Endothelial cell (in vitro differentiated cells): Measurements from ENCODE around the gene ALKBH4. TPM values are rescaled to one million over a fixed set of nuclear protein-coding genes. Genes with fewer than 3 reads are reported as not detected.
"Not testable (repeated sequence)": the region's sequence is repeated elsewhere in the genome, so short reads cannot be mapped to it uniquely, and the experiment has no call there.

Experiments used
- DNase-seq: peaks from one replicate; pipeline ENCODE4 v3.0.0; 2021; ENCODE audit warnings: low spot score
- H3K27ac Mint-ChIP-seq: one replicate; pipeline ENCODE4 v1.8.0; 2021; ENCODE audit warnings: mixed read lengths, inconsistent platforms; ENCODE audit not compliant: unreplicated experiment
- H3K27me3 Mint-ChIP-seq: one replicate; pipeline ENCODE4 v1.8.0; 2021; ENCODE audit warnings: mild to moderate bottlenecking, moderate library complexity, mixed read lengths, inconsistent platforms; ENCODE audit not compliant: unreplicated experiment
- H3K36me3 Mint-ChIP-seq: one replicate; pipeline ENCODE4 v1.8.0; 2021; ENCODE audit warnings: mild to moderate bottlenecking, low read depth, mixed read lengths, inconsistent platforms; ENCODE audit not compliant: unreplicated experiment
- H3K4me1 Mint-ChIP-seq: one replicate; pipeline ENCODE4 v1.8.0; 2021; ENCODE audit warnings: mild to moderate bottlenecking, mixed read lengths, inconsistent platforms; ENCODE audit not compliant: unreplicated experiment
- H3K4me3 Mint-ChIP-seq: one replicate; pipeline ENCODE4 v1.8.0; 2021; ENCODE audit warnings: mild to moderate bottlenecking, mixed read lengths, inconsistent platforms; ENCODE audit not compliant: unreplicated experiment
- H3K9me3 Mint-ChIP-seq: one replicate; pipeline ENCODE4 v1.8.0; 2021; ENCODE audit warnings: mixed read lengths, inconsistent platforms; ENCODE audit not compliant: unreplicated experiment
- total RNA-seq: library from RNA; stranded (reverse); fragmentation: NEBNext Ultra II Directional; extraction: Animal tissue kit (Norgen Biotek cat#: 25700); gene quantifications from one replicate; pipeline ENCODE4 v1.2.1, GENCODE V29; 2021; ENCODE audit not compliant: unreplicated experiment
- TF ChIP-seq, protein P1 (sequence below): fragments of 200-600 bp; sonication (generic); IDR thresholded peaks from one replicate; pipeline ENCODE4 v1.5.0; 2021; ENCODE audit warnings: antibody characterized with exemption; ENCODE audit not compliant: unreplicated experiment

ALKBH4 gene
- total RNA-seq, 1 donor from 2014 or later, result 11.5 TPM

DNA sequence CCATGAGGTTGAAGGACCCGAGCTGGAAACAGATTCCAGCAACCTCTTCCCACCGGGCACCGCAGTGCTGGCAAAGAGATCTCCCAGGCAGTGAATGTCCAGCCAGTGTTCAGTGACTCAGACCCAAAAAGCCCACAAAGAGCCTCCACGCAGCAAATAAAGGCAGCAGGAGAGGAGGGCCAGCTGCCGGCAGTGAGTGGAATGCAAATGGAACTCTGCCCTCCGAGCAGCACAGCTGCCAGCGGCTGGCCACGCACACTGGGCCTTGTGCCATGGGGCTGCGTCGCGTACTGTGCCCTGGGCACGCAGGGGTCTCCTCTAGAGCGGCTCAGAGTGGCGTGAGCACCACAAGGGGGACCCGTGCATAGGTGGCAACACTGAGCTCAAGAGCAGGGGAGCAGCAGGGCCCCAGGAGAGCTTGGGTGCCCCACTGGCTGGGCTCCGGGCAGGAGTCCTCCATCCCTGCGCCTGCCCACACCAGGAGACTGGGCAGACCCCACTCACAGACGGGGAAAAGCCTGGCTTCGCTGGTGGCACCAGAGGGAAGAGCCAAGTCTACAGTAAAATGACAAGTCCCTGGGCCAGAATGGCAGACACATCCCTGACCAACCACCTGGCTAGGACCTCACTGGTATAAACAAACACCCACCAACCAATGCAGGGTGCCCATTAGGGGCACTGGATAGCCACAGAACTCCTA, 10.2 kb upstream of the ALKBH4 start:
- not testable (repeated sequence) for H3K27ac Mint-ChIP-seq, H3K9me3 Mint-ChIP-seq, H3K4me1 Mint-ChIP-seq, H3K4me3 Mint-ChIP-seq, DNase-seq, H3K27me3 Mint-ChIP-seq, H3K36me3 Mint-ChIP-seq

DNA sequence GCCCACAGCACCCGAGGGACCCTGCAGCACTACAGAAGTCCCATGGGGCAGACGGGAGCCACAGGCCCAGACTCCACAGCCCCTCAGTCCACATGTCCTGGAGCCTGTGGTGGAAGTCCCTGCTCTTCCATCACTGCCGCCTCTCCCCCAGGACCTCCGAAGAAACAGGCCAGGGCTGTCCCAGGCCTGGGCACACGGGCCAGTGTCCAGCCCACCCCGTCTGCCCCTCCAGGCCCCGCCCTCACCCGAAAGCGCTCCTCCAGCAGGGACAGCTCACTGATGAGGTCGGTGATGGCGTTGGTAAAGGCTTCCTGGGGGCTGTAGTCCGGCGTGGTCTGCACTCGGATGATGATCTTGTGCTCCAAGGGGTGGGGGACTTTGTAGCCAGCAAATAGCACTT, 9.5 kb upstream of the ALKBH4 start:
- not testable (repeated sequence) for H3K4me1 Mint-ChIP-seq, H3K36me3 Mint-ChIP-seq, H3K9me3 Mint-ChIP-seq, H3K4me3 Mint-ChIP-seq, H3K27ac Mint-ChIP-seq, H3K27me3 Mint-ChIP-seq
- DNase-seq, result peak; percentile 2

DNA sequence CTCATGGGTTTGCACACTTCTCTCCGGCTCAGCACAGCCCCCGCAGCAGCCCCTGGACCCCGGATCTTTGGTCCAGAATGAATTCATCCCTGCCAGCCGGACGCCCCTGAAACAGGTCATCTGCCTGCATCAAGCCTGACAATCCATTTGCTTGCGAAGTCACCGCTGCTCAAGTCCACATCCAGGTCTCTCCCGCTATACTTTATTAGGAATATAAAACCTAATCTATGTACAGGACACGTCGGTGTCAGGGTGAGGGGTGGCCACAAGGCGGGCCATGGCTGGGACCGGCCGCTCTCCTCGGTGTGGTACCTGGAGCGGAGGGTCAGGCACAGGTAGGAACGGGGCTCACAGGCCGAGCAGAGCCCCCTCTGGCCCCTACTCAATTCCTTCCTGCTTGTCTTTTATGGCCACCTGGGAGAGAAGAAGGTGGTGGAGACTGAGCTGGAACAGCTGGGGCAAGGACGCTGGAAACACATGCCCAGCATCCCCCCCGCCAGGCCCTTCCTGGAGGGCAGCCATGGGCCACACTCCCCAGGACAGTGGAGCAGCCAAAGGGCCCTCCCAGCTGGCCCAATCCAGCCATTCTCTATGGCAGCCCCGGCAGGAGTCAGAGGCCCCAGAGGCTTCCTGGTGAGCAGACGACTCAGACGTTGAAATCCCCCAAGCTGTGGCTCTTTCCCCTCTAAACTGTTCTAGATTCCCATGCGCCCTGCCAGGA, 8.8 kb upstream of the ALKBH4 start:
- TF ChIP-seq, protein P1, sequence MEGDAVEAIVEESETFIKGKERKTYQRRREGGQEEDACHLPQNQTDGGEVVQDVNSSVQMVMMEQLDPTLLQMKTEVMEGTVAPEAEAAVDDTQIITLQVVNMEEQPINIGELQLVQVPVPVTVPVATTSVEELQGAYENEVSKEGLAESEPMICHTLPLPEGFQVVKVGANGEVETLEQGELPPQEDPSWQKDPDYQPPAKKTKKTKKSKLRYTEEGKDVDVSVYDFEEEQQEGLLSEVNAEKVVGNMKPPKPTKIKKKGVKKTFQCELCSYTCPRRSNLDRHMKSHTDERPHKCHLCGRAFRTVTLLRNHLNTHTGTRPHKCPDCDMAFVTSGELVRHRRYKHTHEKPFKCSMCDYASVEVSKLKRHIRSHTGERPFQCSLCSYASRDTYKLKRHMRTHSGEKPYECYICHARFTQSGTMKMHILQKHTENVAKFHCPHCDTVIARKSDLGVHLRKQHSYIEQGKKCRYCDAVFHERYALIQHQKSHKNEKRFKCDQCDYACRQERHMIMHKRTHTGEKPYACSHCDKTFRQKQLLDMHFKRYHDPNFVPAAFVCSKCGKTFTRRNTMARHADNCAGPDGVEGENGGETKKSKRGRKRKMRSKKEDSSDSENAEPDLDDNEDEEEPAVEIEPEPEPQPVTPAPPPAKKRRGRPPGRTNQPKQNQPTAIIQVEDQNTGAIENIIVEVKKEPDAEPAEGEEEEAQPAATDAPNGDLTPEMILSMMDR, result no peak
- peaks cover 9% of the 10 kb centered on the region for H3K36me3 Mint-ChIP-seq
- H3K9me3 Mint-ChIP-seq, result no peaks in the 10 kb centered on the region
- H3K27me3 Mint-ChIP-seq, result peaks cover 4% of the 10 kb centered on the region
- H3K4me3 Mint-ChIP-seq, result no peak overlapping the region
- no peaks in the 10 kb centered on the region for H3K4me1 Mint-ChIP-seq
- H3K27ac Mint-ChIP-seq, result no peak overlapping the region
- no peak for DNase-seq

DNA sequence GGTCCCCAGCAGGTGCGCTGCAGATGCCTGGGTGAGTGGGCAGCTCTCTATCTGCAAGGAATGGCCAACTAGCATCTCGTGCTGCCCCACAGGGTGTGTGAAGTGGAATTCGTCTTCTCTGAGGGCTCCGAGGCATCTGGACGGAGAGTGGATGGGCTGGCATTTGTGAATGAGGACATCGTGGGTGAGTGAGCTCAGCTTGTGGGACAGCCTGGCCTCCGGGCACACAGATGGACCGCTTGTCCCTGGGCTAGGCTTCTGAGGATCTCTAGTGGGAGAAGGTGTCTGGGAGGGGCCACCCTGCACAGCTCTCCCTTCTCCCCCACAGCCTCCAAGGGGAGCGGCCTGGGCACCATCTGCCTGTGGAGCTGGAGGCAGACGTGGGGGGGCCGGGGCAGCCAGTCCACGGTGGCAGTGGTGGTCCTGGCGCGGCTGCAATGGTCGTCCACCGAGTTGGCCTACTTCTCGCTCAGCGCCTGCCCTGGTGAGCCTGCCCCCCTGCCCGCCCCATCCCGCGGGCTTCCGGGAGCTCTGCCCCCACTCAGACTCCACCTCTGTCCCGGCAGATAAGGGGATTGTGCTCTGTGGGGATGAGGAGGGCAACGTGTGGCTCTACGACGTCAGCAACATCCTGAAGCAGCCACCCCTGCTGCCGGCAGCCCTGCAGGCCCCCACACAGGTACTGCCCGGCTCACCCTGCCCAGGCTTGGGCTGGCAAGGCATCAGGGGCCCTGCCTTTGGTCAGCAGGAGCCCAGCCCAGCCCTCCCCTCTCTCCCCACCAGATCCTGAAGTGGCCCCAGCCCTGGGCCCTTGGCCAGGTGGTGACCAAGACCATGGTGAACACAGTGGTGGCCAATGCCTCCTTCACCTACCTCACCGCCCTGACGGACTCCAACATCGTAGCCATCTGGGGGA, 7.7 kb upstream of the ALKBH4 start:
- peak overlapping the region; percentile 30 for H3K27ac Mint-ChIP-seq
- TF ChIP-seq, protein P1, result no peak
- peaks cover 9% of the 10 kb centered on the region for H3K36me3 Mint-ChIP-seq
- no peaks in the 10 kb centered on the region for H3K9me3 Mint-ChIP-seq
- no peaks in the 10 kb centered on the region for H3K4me1 Mint-ChIP-seq
- no peak overlapping the region for H3K4me3 Mint-ChIP-seq
- DNase-seq, result no peak
- H3K27me3 Mint-ChIP-seq, result peaks cover 4% of the 10 kb centered on the region

DNA sequence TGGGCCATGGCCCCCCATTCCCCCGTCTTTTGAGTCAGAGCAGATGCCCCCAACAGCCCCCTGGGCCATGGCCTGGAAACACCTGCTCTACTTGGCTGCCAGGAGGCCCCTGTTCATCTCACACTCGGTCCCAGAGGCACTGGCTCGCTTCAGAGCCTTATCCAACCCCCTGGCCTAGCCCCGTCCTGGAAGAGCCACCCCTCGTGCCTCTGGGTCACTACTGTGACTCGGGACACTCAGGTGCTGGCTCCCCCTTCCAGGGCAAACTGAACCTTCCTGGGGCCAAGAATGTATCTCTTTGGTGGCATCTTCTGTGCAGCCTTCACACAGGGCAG, 7.1 kb upstream of the ALKBH4 start:
- no peak overlapping the region for H3K4me3 Mint-ChIP-seq
- H3K36me3 Mint-ChIP-seq, result peaks cover 13% of the 10 kb centered on the region
- peak overlapping the region; percentile 30 for H3K27ac Mint-ChIP-seq
- H3K27me3 Mint-ChIP-seq, result peaks cover 8% of the 10 kb centered on the region
- TF ChIP-seq, protein P1, result no peak
- H3K4me1 Mint-ChIP-seq, result peaks cover 3% of the 10 kb centered on the region
- no peaks in the 10 kb centered on the region for H3K9me3 Mint-ChIP-seq
- DNase-seq, result no peak
